KOPT-K1 (cell line): ENCODE results near the gene FRMD5.
"Not testable (repeated sequence)": the region's sequence is repeated elsewhere in the genome, so short reads cannot be mapped to it uniquely, and the experiment has no call there.

Experiments
- H3K27ac ChIP-seq: fragments of 200-600 bp; sonication (generic); 2 replicates; pipeline ENCODE4 v1.5.1; 2016; ENCODE audit warnings: antibody characterized with exemption, mild to moderate bottlenecking, low read depth, low read length; ENCODE audit not compliant: poor library complexity, severe bottlenecking
- H3K36me3 ChIP-seq: fragments of 200-600 bp; sonication (generic); 2 replicates; pipeline ENCODE4 v1.5.1; 2017; ENCODE audit warnings: antibody characterized with exemption, mild to moderate bottlenecking, low read length, moderate library complexity; ENCODE audit not compliant: insufficient read depth
- H3K9me3 ChIP-seq: fragments of 200-600 bp; sonication (generic); 2 replicates; pipeline ENCODE4 v1.5.1; 2017; ENCODE audit warnings: antibody characterized with exemption, low read length, mild to moderate bottlenecking; ENCODE audit not compliant: insufficient read depth, poor library complexity, severe bottlenecking

The FRMD5 gene

GRCh38 chr15:43854801-43855200 is 340.3 kb downstream of the FRMD5 start:
- peaks cover 94% of the 10 kb centered on the region for H3K36me3 ChIP-seq
- no peak overlapping the region for H3K27ac ChIP-seq
- H3K9me3 ChIP-seq, result no peaks in the 10 kb centered on the region

- no peak overlapping the region for H3K27ac ChIP-seq
- peaks cover 85% of the 10 kb centered on the region for H3K36me3 ChIP-seq
- H3K9me3 ChIP-seq, result no peaks in the 10 kb centered on the region
Observed at GRCh38 chr15:43852607-43853006, 342.5 kb downstream of the FRMD5 start.

GRCh38 chr15:43851251-43851650 is 343.8 kb downstream of the FRMD5 start:
- Histone ChIP-seq H3K36me3 (peaks cover 85% of the 10 kb centered on the region), H3K9me3 (no peaks in the 10 kb centered on the region), H3K27ac (no peak overlapping the region)

GRCh38 chr15:43845421-43845820 is 349.6 kb downstream of the FRMD5 start:
- Histone ChIP-seq H3K36me3 (peaks cover 82% of the 10 kb centered on the region), H3K27ac (no peak overlapping the region), H3K9me3 (no peaks in the 10 kb centered on the region)

- peaks cover 82% of the 10 kb centered on the region for H3K36me3 ChIP-seq
- H3K27ac ChIP-seq, H3K9me3 ChIP-seq: not testable (repeated sequence)
Observed at GRCh38 chr15:43832485-43832884, 362.6 kb downstream of the FRMD5 start.

GRCh38 chr15:43831519-43832052 is 363.5 kb downstream of the FRMD5 start:
- peaks cover 73% of the 10 kb centered on the region for H3K36me3 ChIP-seq
- not testable (repeated sequence) for H3K9me3 ChIP-seq, H3K27ac ChIP-seq

- H3K9me3 ChIP-seq, H3K27ac ChIP-seq: not testable (repeated sequence)
- peaks cover 65% of the 10 kb centered on the region for H3K36me3 ChIP-seq
Observed at GRCh38 chr15:43830691-43831275, 364.3 kb downstream of the FRMD5 start.

- not testable (repeated sequence) for H3K9me3 ChIP-seq, H3K27ac ChIP-seq
- peaks cover 57% of the 10 kb centered on the region for H3K36me3 ChIP-seq
Observed at GRCh38 chr15:43829951-43830540, 365.0 kb downstream of the FRMD5 start.

GRCh38 chr15:43828061-43828657 is 366.9 kb downstream of the FRMD5 start:
- H3K36me3 ChIP-seq, result peaks cover 41% of the 10 kb centered on the region
- no peaks in the 10 kb centered on the region for H3K9me3 ChIP-seq
- H3K27ac ChIP-seq, result peak overlapping the region; percentile 88

- peaks cover 34% of the 10 kb centered on the region for H3K36me3 ChIP-seq
- peak within 1 kb of the TSS; percentile 88 for H3K27ac ChIP-seq
- no peaks in the 10 kb centered on the region for H3K9me3 ChIP-seq
Observed at GRCh38 chr15:43826508-43827341, 368.3 kb downstream of the FRMD5 start, which contains the start of gene WDR76. WDR76 (plus strand) TSS chr15:43827002; CDS start chr15:43827033, 31 bp downstream.

- H3K36me3 ChIP-seq, result peaks cover 33% of the 10 kb centered on the region
- H3K9me3 ChIP-seq, result no peaks in the 10 kb centered on the region
- H3K27ac ChIP-seq, result peak overlapping the region; percentile 88
Observed at GRCh38 chr15:43826029-43826507, 369.0 kb downstream of the FRMD5 start.

GRCh38 chr15:43825305-43825704 is 369.8 kb downstream of the FRMD5 start:
- peak overlapping the region; percentile 88 for H3K27ac ChIP-seq
- H3K36me3 ChIP-seq, result peaks cover 26% of the 10 kb centered on the region
- not testable (repeated sequence) for H3K9me3 ChIP-seq

- no peaks in the 10 kb centered on the region for H3K9me3 ChIP-seq
- H3K27ac ChIP-seq, result peak within 1 kb of the TSS; percentile 88
- peaks cover 26% of the 10 kb centered on the region for H3K36me3 ChIP-seq
Observed at GRCh38 chr15:43824302-43825246, 370.5 kb downstream of the FRMD5 start, which contains the start of gene MFAP1. MFAP1 (minus strand) TSS chr15:43824690; CDS start chr15:43824569, 121 bp downstream.

- Histone ChIP-seq H3K9me3 (no peaks in the 10 kb centered on the region), H3K27ac (no peak overlapping the region), H3K36me3 (peaks cover 40% of the 10 kb centered on the region)
Observed at GRCh38 chr15:43821505-43821904, 373.6 kb downstream of the FRMD5 start.
